A549 (cell line): ENCODE measurements around the gene AHCYL2. TPM values are rescaled to one million over a fixed set of nuclear protein-coding genes. Genes with fewer than 3 reads are reported as not detected.
A peak's percentile ranks its signal among the peaks of the same experiment; 100 is the strongest.

Experiments
- ATAC-seq, 2 experiments: fragments of 200-7000 bp in 1 of 2; fragments of >200 bp in 1 of 2; cut with Nextera tagmentation in 1 of 2; cut with Tn5 transposase in 1 of 2; 3 replicates each; pipeline versions ENCODE4 v1.8.0 to v1.9.1; 2018 to 2020; ENCODE audit warnings: mild to moderate bottlenecking in 1 of 2, moderate library complexity in 1 of 2
- CTCF ChIA-PET: fragments of 300-600 bp; sonication (Branson Sonifier 250); formaldehyde crosslinking; extraction: SDS; loops from one replicate; lab custom pipeline; 2021; ENCODE audit warnings: antibody characterized with exemption, inconsistent platforms; lab: Yijun Ruan, JAX
- POLR2A ChIA-PET: fragments of 350-600 bp; formaldehyde crosslinking; extraction: SDS; loops from one replicate; lab custom pipeline; 2021; ENCODE audit warnings: antibody characterized with exemption, inconsistent platforms; lab: Yijun Ruan, JAX
- DNase-seq, 2 experiments: peaks; one replicate each; pipeline versions ENCODE4 v3.0.0 to v3.0.0-alpha.2; 2011 to 2016; ENCODE audit warnings: low read depth in 1 of 2, low spot score in 1 of 2
- FAIRE-seq: peaks from 2 replicates; lab custom pipeline; 2011; peaks lifted over from hg19 to GRCh38; lab: Jason Lieb, UNC
- H3K27ac ChIP-seq, 2 experiments: fragments of >200 bp; sonication (Bioruptor Twin); formaldehyde crosslinking; 3 replicates each; pipeline ENCODE4 v1.5.1; 2016 to 2017
- H3K4me1 ChIP-seq: fragments of >200 bp; sonication (Bioruptor Twin); formaldehyde crosslinking; 3 replicates; pipeline ENCODE4 v1.6.1; 2016
- H3K4me2 ChIP-seq: fragments of >200 bp; sonication (Bioruptor Twin); formaldehyde crosslinking; 3 replicates; pipeline ENCODE4 v1.6.1; 2016
- H3K4me3 ChIP-seq: fragments of >200 bp; sonication (Bioruptor Twin); formaldehyde crosslinking; 3 replicates; pipeline ENCODE4 v1.5.1; 2016
- H3K9me3 ChIP-seq: fragments of >200 bp; sonication (Bioruptor Twin); formaldehyde crosslinking; 3 replicates; pipeline ENCODE4 v1.6.1; 2016
- ATOH8 ChIP-seq: fragments of 250-450 bp; sonication (Bioruptor Pico); IDR thresholded peaks from 2 replicates; pipeline ENCODE4 v1.5.0; 2020; ENCODE audit warnings: low read depth, mild to moderate bottlenecking, moderate library complexity
- CBX2 ChIP-seq: fragments of 200-600 bp; sonication (generic); IDR thresholded peaks from 2 replicates; pipeline ENCODE4 v1.6.1; 2016; ENCODE audit warnings: low read depth, mild to moderate bottlenecking, borderline replicate concordance
- CBX8 ChIP-seq: fragments of 200-600 bp; sonication (generic); IDR thresholded peaks from 2 replicates; pipeline ENCODE4 v1.6.1; 2016
- EHMT2 ChIP-seq: fragments of 200-600 bp; sonication (generic); IDR thresholded peaks from 2 replicates; pipeline ENCODE4 v1.6.1; 2016; ENCODE audit warnings: antibody characterized with exemption, low read depth, mild to moderate bottlenecking, moderate library complexity
- FOXS1 ChIP-seq: fragments of 250-450 bp; sonication (Bioruptor Pico); IDR thresholded peaks from 2 replicates; pipeline ENCODE4 v1.5.0; 2020; ENCODE audit warnings: mild to moderate bottlenecking, moderate library complexity
- GATA3 ChIP-seq: IDR thresholded peaks from 2 replicates; pipeline ENCODE4 v1.6.1; 2012; ENCODE audit warnings: borderline replicate concordance
- HDAC2 ChIP-seq: fragments of 200-600 bp; sonication (generic); IDR thresholded peaks from 2 replicates; pipeline ENCODE4 v1.6.1; 2016
- HOXB5 ChIP-seq: fragments of 250-450 bp; sonication (Bioruptor Pico); IDR thresholded peaks from 2 replicates; pipeline ENCODE4 v1.5.0; 2020; ENCODE audit warnings: mild to moderate bottlenecking, moderate library complexity
- JUN ChIP-seq, 2 experiments: fragments of >200 bp; sonication (Bioruptor Twin); formaldehyde crosslinking; IDR thresholded peaks; 2 replicates in 1 of 2; 3 replicates in 1 of 2; pipeline ENCODE4 v1.6.1; 2016 to 2017
- MYC ChIP-seq: IDR thresholded peaks from 2 replicates; pipeline ENCODE4 v1.6.1; 2012; ENCODE audit warnings: mild to moderate bottlenecking, inconsistent platforms, low read length, improper control_type of control experiment, borderline replicate concordance
- NPAS2 ChIP-seq: fragments of 250-450 bp; sonication (Bioruptor Pico); IDR thresholded peaks from 2 replicates; pipeline ENCODE4 v1.8.0; 2022; ENCODE audit warnings: mild to moderate bottlenecking, moderate library complexity, borderline replicate concordance
- PHF8 ChIP-seq: fragments of 200-600 bp; sonication (generic); IDR thresholded peaks from 2 replicates; pipeline ENCODE4 v1.6.1; 2016; ENCODE audit warnings: low read depth, mild to moderate bottlenecking, antibody characterized with exemption, moderate library complexity, borderline replicate concordance
- POLR2A ChIP-seq: IDR thresholded peaks from 2 replicates; pipeline ENCODE4 v1.6.1; 2012; ENCODE audit warnings: mild to moderate bottlenecking, low read length
- RAD21 ChIP-seq, 2 experiments: fragments of >200 bp in 1 of 2; sonication (Bioruptor Twin) in 1 of 2; formaldehyde crosslinking in 1 of 2; IDR thresholded peaks in 1 of 2; conservative IDR thresholded peaks in 1 of 2; 2 replicates in 1 of 2; 3 replicates in 1 of 2; pipeline ENCODE4 v1.6.1; 2012 to 2018; ENCODE audit warnings: inconsistent platforms in 1 of 2
- RCOR1 ChIP-seq: fragments of 150-350 bp; IDR thresholded peaks from 2 replicates; pipeline ENCODE4 v1.6.1; 2014; ENCODE audit warnings: antibody characterized with exemption, low read length, low read depth
- RFX5 ChIP-seq: fragments of 450-650 bp; IDR thresholded peaks from 2 replicates; pipeline ENCODE4 v1.7.1; 2014; ENCODE audit warnings: antibody characterized with exemption, mild to moderate bottlenecking, moderate library complexity
- WGBS: methylation state at CpG from one replicate; pipeline ENCODE4 v1.1.6; 2017; ENCODE audit errors: missing lambda C conversion rate; 5-methylcytosine and 5-hydroxymethylcytosine counted together
- polyA plus RNA-seq, 4 experiments: library from polyadenylated mRNA; depleted of rRNA in 3 of 4; stranded (reverse); fragments of >200 nt; fragmentation: RNase III in 1 of 4; extraction: RNeasy Plus Mini Kit Qiagen cat#74134 plus additional on column Dnase treatment in 1 of 4; gene quantifications; 2 replicates in 3 of 4; 3 replicates in 1 of 4; pipeline ENCODE4 v1.2.3, GENCODE V29; 2011 to 2017

Gene AHCYL2
- polyA plus RNA-seq, 2 of the 4 experiments (the other 2 are of a cell fraction) = 10.8 to 25.9 TPM

GRCh38 chr7:129186749-129187260, 38.0 kb upstream of the AHCYL2 start:
- DNase-seq (no peak), FAIRE-seq (no peak), ATAC-seq (no peak)
- no peak overlapping the region for H3K4me2 ChIP-seq
- no peak overlapping the region for H3K27ac ChIP-seq
- ChIA-PET CTCF (no interaction called here), POLR2A (no interaction called here)
- H3K9me3 ChIP-seq = no peaks in the 10 kb centered on the region
- H3K4me1 ChIP-seq = peaks cover 12% of the 10 kb centered on the region
- TF ChIP-seq HOXB5 (CRISPR knock-in tag) (no peak), CBX2 (no peak)
- H3K4me3 ChIP-seq = no peak overlapping the region
- WGBS = 87% methylated on average over 6 of the region's 6 CpGs

- 59% methylated on average over 14 of the region's 14 CpGs for WGBS
- Histone ChIP-seq H3K4me1 (peaks cover 12% of the 10 kb centered on the region), H3K9me3 (no peaks in the 10 kb centered on the region), H3K27ac (peak overlapping the region; percentile 88 to 97), H3K4me3 (peak overlapping the region; percentile 87), H3K4me2 (peak overlapping the region; percentile 89)
- FAIRE-seq (no peak), ATAC-seq (peak; percentile 4 to 7; a peak in 5 of 6 replicates), DNase-seq (peak in 1 of 2 experiments; percentile 35)
- TF ChIP-seq GATA3 = no peak
- TF ChIP-seq HDAC2 = no peak
- no peak for TF ChIP-seq FOXS1 (CRISPR knock-in tag)
- no peak for TF ChIP-seq EHMT2
- CTCF ChIA-PET = interaction anchor here (1.0 to 1.3 kb wide), 3 partner anchors 10 to 23 kb away, joined by 3 to 4 read pairs (median 3); no protein-coding TSS in a partner anchor
- POLR2A ChIA-PET = interaction anchor here (0.7 to 2.0 kb wide), 2 partner anchors 24 to 1824 kb away, joined by 3 to 6 read pairs; no protein-coding TSS in a partner anchor
Measured at GRCh38 chr7:129187681-129188371, 37.0 kb upstream of the AHCYL2 start.

DNA sequence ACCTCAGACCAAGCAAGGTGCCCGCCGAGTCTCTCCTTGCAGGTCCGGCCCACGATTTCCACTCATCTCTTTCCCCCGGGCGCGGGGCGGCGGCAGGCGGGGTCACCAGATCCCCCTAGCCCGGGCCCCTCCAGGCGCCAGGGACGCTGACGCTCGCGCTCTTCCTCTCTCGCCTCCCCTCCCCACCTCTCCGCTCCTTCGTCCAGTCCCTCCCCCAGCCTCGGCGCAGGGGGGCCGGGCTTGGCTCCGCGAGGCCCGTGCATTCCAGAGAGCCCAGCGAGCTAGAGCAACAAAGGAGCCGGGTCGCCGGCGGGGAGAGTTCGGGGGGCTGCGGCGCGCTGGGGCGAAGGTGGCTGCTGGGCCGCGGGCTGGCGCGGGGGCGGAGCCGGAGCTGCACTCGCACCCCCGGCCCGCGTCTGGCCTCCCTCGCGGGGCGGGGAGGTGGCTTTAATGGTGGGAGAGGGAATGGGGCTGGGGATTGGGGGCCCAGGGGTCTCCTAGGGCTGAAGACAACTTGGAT, 36.4 kb upstream of the AHCYL2 start, which contains the start of gene SMO:
Gene SMO (plus strand): TSS at position 262 of the 520 bp plus-strand sequence. CDS start 519 bp downstream, outside the sequence.
- FAIRE-seq = no peak
- peak; percentile 64 to 86 for ATAC-seq
- POLR2A ChIA-PET = interaction anchor here (0.7 to 2.0 kb wide), 2 partner anchors 25 to 1824 kb away, joined by 3 to 6 read pairs; no protein-coding TSS in a partner anchor
- CTCF ChIA-PET = interaction anchor here (1.0 to 2.6 kb wide), 5 partner anchors 11 to 30 kb away, joined by 3 to 12 read pairs (median 4); no protein-coding TSS in a partner anchor
- Histone ChIP-seq H3K4me2 (peak within 1 kb of the TSS; percentile 89), H3K4me3 (peak within 1 kb of the TSS; percentile 87), H3K27ac (peak within 1 kb of the TSS; percentile 88 to 97), H3K9me3 (no peaks in the 10 kb centered on the region), H3K4me1 (peaks cover 12% of the 10 kb centered on the region)
- 5% methylated on average over 16 of the region's 48 CpGs for WGBS
- DNase-seq = peak; percentile 31 to 53
- no peak for TF ChIP-seq FOXS1 (CRISPR knock-in tag)
- TF ChIP-seq NPAS2 (CRISPR knock-in tag) = no peak
- peak; percentile 58 for TF ChIP-seq POLR2A
- no peak for TF ChIP-seq RAD21 (conservative IDR thresholded peaks at IDR 0.05 in 1 of 2, IDR thresholded peaks at IDR 0.05 in 1 of 2)
- no peak for TF ChIP-seq ATOH8 (CRISPR knock-in tag)
- TF ChIP-seq RCOR1 = no peak
- TF ChIP-seq JUN (IDR thresholded peaks at IDR 0.05) = peak in 1 of 2 experiments; percentile 38; a peak in 2 of 5 replicates
- no peak for TF ChIP-seq CBX2
- TF ChIP-seq PHF8 = peak; percentile 84; the same call in 1 of the 2 replicates
- no peak for TF ChIP-seq RFX5
- no peak for TF ChIP-seq MYC
- TF ChIP-seq CBX8 = no peak
